Hepatocyte (in vitro differentiated cells): Measurements from ENCODE around the gene RNF121. TPM values are rescaled to one million over a fixed set of nuclear protein-coding genes. Genes with fewer than 3 reads are reported as not detected.

Source experiments
- DNase-seq: peaks from one replicate; pipeline ENCODE4 v3.0.0-alpha.2; 2016; ENCODE audit warnings: low spot score
- H2AFZ ChIP-seq: fragments of 200-600 bp; sonication (generic); 2 replicates; pipeline ENCODE4 v1.6.0; 2016; ENCODE audit warnings: antibody characterized with exemption, mild to moderate bottlenecking
- H3K27ac ChIP-seq: fragments of 200-600 bp; sonication (generic); 2 replicates; pipeline ENCODE4 v1.5.1; 2016; ENCODE audit warnings: mild to moderate bottlenecking
- H3K27me3 ChIP-seq: fragments of 200-600 bp; sonication (generic); 2 replicates; pipeline ENCODE4 v1.6.1; 2016
- H3K36me3 ChIP-seq: fragments of 200-600 bp; sonication (generic); replicated peaks from 2 replicates; pipeline ENCODE4 v1.5.1; 2016; ENCODE audit warnings: low read depth; ENCODE audit not compliant: insufficient read depth
- H3K4me1 ChIP-seq: fragments of 200-600 bp; sonication (generic); 2 replicates; pipeline ENCODE4 v1.5.1; 2016; ENCODE audit warnings: mild to moderate bottlenecking, moderate library complexity; ENCODE audit not compliant: insufficient read depth
- H3K4me2 ChIP-seq: fragments of 200-600 bp; sonication (generic); 2 replicates; pipeline ENCODE4 v1.6.0; 2016
- H3K4me3 ChIP-seq: fragments of 200-600 bp; sonication (generic); 2 replicates; pipeline ENCODE4 v1.5.1; 2016; ENCODE audit warnings: mild to moderate bottlenecking
- H3K79me2 ChIP-seq: fragments of 200-600 bp; sonication (generic); 2 replicates; pipeline ENCODE4 v1.6.0; 2017; ENCODE audit warnings: mild to moderate bottlenecking
- H3K9me2 ChIP-seq: fragments of 200-600 bp; sonication (generic); replicated peaks from 2 replicates; pipeline ENCODE4 v1.6.0; 2017; ENCODE audit warnings: mild to moderate bottlenecking; ENCODE audit not compliant: insufficient read depth
- H3K9me3 ChIP-seq: fragments of 200-600 bp; sonication (generic); 2 replicates; pipeline ENCODE4 v1.5.1; 2016; ENCODE audit warnings: low read depth, mild to moderate bottlenecking
- H4K20me1 ChIP-seq: fragments of 200-600 bp; sonication (generic); 2 replicates; pipeline ENCODE4 v1.6.0; 2016; ENCODE audit warnings: mild to moderate bottlenecking; ENCODE audit not compliant: insufficient read depth, poor library complexity, severe bottlenecking
- CTCF ChIP-seq: fragments of 200-600 bp; sonication (generic); IDR thresholded peaks from 2 replicates; pipeline ENCODE4 v1.5.1; 2016; ENCODE audit warnings: antibody characterized with exemption, mild to moderate bottlenecking; ENCODE audit not compliant: poor library complexity
- EZH2 ChIP-seq: fragments of 200-600 bp; sonication (generic); IDR thresholded peaks from 2 replicates; pipeline ENCODE4 v1.6.1; 2016; ENCODE audit warnings: antibody characterized with exemption, mild to moderate bottlenecking, borderline replicate concordance
- EZH2phosphoT487 ChIP-seq: fragments of 200-600 bp; sonication (generic); IDR thresholded peaks from one replicate; pipeline ENCODE4 v1.6.1; 2018; ENCODE audit warnings: antibody characterized with exemption, mild to moderate bottlenecking, low read depth, moderate library complexity; ENCODE audit not compliant: unreplicated experiment, severe bottlenecking
- WGBS: methylation state at CpG from one replicate; pipeline ENCODE4 v1.1.6; 2016; ENCODE audit warnings: low lambda C conversion rate; ENCODE audit errors: missing lambda C conversion rate; 5-methylcytosine and 5-hydroxymethylcytosine counted together
- polyA plus RNA-seq: library from polyadenylated mRNA; unstranded; fragments of >200 nt; fragmentation: Nextera tagmentation; extraction: Ambion mirVana; gene quantifications from 2 replicates; pipeline ENCODE4 v1.2.1, GENCODE V29; 2016
- total RNA-seq: library from RNA; depleted of rRNA; stranded (reverse); fragments of >200 nt; gene quantifications from 2 replicates; pipeline ENCODE4 v1.2.3, GENCODE V29; 2014

The RNF121 gene
- total and polyA plus RNA-seq, 2 experiments from 2014 or later, result 26.5 to 29.4 TPM

- Histone ChIP-seq H3K9me3 (no peaks in the 10 kb centered on the region), H3K27me3 (no peaks in the 10 kb centered on the region), H2AFZ (no peak overlapping the region), H4K20me1 (no peaks in the 10 kb centered on the region), H3K4me3 (no peak overlapping the region), H3K36me3 (no peaks in the 10 kb centered on the region), H3K9me2 (no peaks in the 10 kb centered on the region), H3K4me2 (no peak overlapping the region), H3K27ac (no peak overlapping the region), H3K79me2 (no peaks in the 10 kb centered on the region), H3K4me1 (no peaks in the 10 kb centered on the region)
- DNase-seq, result no peak
- 96% methylated on average over 3 of the region's 3 CpGs for WGBS
- TF ChIP-seq EZH2phosphoT487, result no peak
These were observed 62.6 kb downstream of the RNF121 start for GRCh38 chr11:71991494-71991893.

- H3K36me3 ChIP-seq, result no peaks in the 10 kb centered on the region
- no peak for DNase-seq
- no peaks in the 10 kb centered on the region for H3K27me3 ChIP-seq
- H3K4me2 ChIP-seq, result no peak overlapping the region
- 93% methylated on average over 3 of the region's 3 CpGs for WGBS
- no peaks in the 10 kb centered on the region for H4K20me1 ChIP-seq
- H3K4me1 ChIP-seq, result no peaks in the 10 kb centered on the region
- H3K79me2 ChIP-seq, result no peaks in the 10 kb centered on the region
- H3K9me2 ChIP-seq, result no peaks in the 10 kb centered on the region
- H3K4me3 ChIP-seq, result no peak overlapping the region
- TF ChIP-seq EZH2phosphoT487 (no peak), CTCF (no peak), EZH2 (no peak)
- no peak overlapping the region for H2AFZ ChIP-seq
- H3K9me3 ChIP-seq, result no peaks in the 10 kb centered on the region
- no peak overlapping the region for H3K27ac ChIP-seq
These were observed 63.4 kb downstream of the RNF121 start for GRCh38 chr11:71992136-71992730.

- no peak overlapping the region for H3K4me2 ChIP-seq
- H3K79me2 ChIP-seq, result no peaks in the 10 kb centered on the region
- H3K36me3 ChIP-seq, result no peaks in the 10 kb centered on the region
- no peaks in the 10 kb centered on the region for H4K20me1 ChIP-seq
- no peak overlapping the region for H3K4me3 ChIP-seq
- H3K9me3 ChIP-seq, result no peaks in the 10 kb centered on the region
- H3K27me3 ChIP-seq, result no peaks in the 10 kb centered on the region
- TF ChIP-seq CTCF (no peak), EZH2 (no peak), EZH2phosphoT487 (no peak)
- 87% methylated on average over 3 of the region's 3 CpGs for WGBS
- H3K27ac ChIP-seq, result no peak overlapping the region
- no peaks in the 10 kb centered on the region for H3K4me1 ChIP-seq
- no peak for DNase-seq
- H3K9me2 ChIP-seq, result no peaks in the 10 kb centered on the region
- no peak overlapping the region for H2AFZ ChIP-seq
These were observed 65.9 kb downstream of the RNF121 start for GRCh38 chr11:71994786-71995185.

- H3K79me2 ChIP-seq, result no peaks in the 10 kb centered on the region
- no peak overlapping the region for H3K4me3 ChIP-seq
- TF ChIP-seq CTCF (no peak), EZH2phosphoT487 (no peak), EZH2 (no peak)
- H3K4me1 ChIP-seq, result no peaks in the 10 kb centered on the region
- no peaks in the 10 kb centered on the region for H3K36me3 ChIP-seq
- no peaks in the 10 kb centered on the region for H4K20me1 ChIP-seq
- no peak overlapping the region for H2AFZ ChIP-seq
- H3K9me2 ChIP-seq, result no peaks in the 10 kb centered on the region
- H3K9me3 ChIP-seq, result no peaks in the 10 kb centered on the region
- no peak overlapping the region for H3K4me2 ChIP-seq
- H3K27me3 ChIP-seq, result no peaks in the 10 kb centered on the region
- 96% methylated on average over 3 of the region's 3 CpGs for WGBS
- no peak overlapping the region for H3K27ac ChIP-seq
- no peak for DNase-seq
These were observed 67.0 kb downstream of the RNF121 start for GRCh38 chr11:71995726-71996291.
